Loucy (cell line): Measurements from ENCODE around the gene SFSWAP.

Source experiments
- CTCF ChIP-seq: fragments of 200-600 bp; sonication (generic); conservative IDR thresholded peaks from 2 replicates; pipeline ENCODE4 v1.5.1; 2014; ENCODE audit warnings: mild to moderate bottlenecking, antibody characterized with exemption, low read length
- EZH2phosphoT487 ChIP-seq: fragments of 200-600 bp; IDR thresholded peaks from 2 replicates; pipeline ENCODE4 v1.6.1; 2018; ENCODE audit warnings: antibody characterized with exemption, mild to moderate bottlenecking, moderate library complexity, borderline replicate concordance

- no peak for TF ChIP-seq CTCF
- TF ChIP-seq EZH2phosphoT487, result no peak
Measured at GRCh38 chr12:131711551-131712205, 788 bp downstream of the SFSWAP start.
